Glutamatergic neuron (in vitro differentiated cells): ENCODE measurements around the gene CLEC4G. TPM values are rescaled to one million over a fixed set of nuclear protein-coding genes. Genes with fewer than 3 reads are reported as not detected.

Experiments
- DNase-seq: peaks from one replicate; pipeline ENCODE4 v3.0.0; 2022
- H3K27ac Mint-ChIP-seq: one replicate; pipeline ENCODE4 v1.8.0; 2020; ENCODE audit warnings: mild to moderate bottlenecking, mixed read lengths, inconsistent platforms; ENCODE audit not compliant: unreplicated experiment
- H3K27me3 Mint-ChIP-seq: one replicate; pipeline ENCODE4 v1.8.0; 2020; ENCODE audit warnings: mild to moderate bottlenecking, moderate library complexity, mixed read lengths, inconsistent platforms; ENCODE audit not compliant: unreplicated experiment
- H3K36me3 Mint-ChIP-seq: one replicate; pipeline ENCODE4 v1.8.0; 2020; ENCODE audit warnings: mild to moderate bottlenecking, mixed read lengths, inconsistent platforms; ENCODE audit not compliant: unreplicated experiment
- H3K4me1 Mint-ChIP-seq: one replicate; pipeline ENCODE4 v1.8.0; 2020; ENCODE audit warnings: mild to moderate bottlenecking, low read depth, mixed read lengths, inconsistent platforms; ENCODE audit not compliant: unreplicated experiment
- H3K4me3 Mint-ChIP-seq: one replicate; pipeline ENCODE4 v1.8.0; 2020; ENCODE audit warnings: mild to moderate bottlenecking, mixed read lengths, inconsistent platforms; ENCODE audit not compliant: unreplicated experiment
- H3K9me3 Mint-ChIP-seq: one replicate; pipeline ENCODE4 v1.8.0; 2020; ENCODE audit warnings: mild to moderate bottlenecking, moderate library complexity, mixed read lengths, inconsistent platforms; ENCODE audit not compliant: unreplicated experiment
- CTCF ChIP-seq: fragments of 200-600 bp; sonication (generic); IDR thresholded peaks from one replicate; pipeline ENCODE4 v1.5.0; 2021; ENCODE audit not compliant: partially characterized antibody, unreplicated experiment
- total RNA-seq: library from RNA; stranded (reverse); fragmentation: NEBNext Ultra II Directional; extraction: Animal tissue kit (Norgen Biotek cat#: 25700); gene quantifications from one replicate; pipeline ENCODE4 v1.2.1, GENCODE V29; 2021; ENCODE audit not compliant: unreplicated experiment

CLEC4G gene
- total RNA-seq, 1 donor from 2014 or later, result 14.8 TPM

DNA sequence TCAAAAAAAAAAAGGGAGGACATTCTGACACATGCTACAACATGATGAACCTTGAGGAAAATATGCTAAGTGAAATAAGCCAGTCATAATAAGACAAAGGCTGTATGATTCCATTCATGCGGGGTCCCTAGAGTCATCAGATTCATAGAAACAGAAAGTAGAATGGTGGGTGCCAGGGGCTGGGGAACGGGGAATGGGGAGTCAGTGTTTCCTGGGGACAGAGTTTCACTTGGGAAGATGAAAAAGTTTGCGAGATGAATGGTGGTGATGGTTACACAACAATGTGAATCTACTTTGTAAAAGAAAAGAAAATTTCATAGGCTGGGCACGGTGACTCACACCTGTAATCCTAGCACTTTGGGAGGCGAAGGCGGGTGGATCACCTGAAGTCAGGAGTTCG, 6.1 kb upstream of the CLEC4G start:
- no peak for DNase-seq
- no peak for TF ChIP-seq CTCF
- peaks cover 8% of the 10 kb centered on the region for H3K9me3 Mint-ChIP-seq
- no peak overlapping the region for H3K27ac Mint-ChIP-seq
- H3K36me3 Mint-ChIP-seq, result peaks cover 5% of the 10 kb centered on the region
- no peak overlapping the region for H3K4me3 Mint-ChIP-seq
- peaks cover 12% of the 10 kb centered on the region for H3K4me1 Mint-ChIP-seq
- H3K27me3 Mint-ChIP-seq, result peaks cover 2% of the 10 kb centered on the region

GRCh38 chr19:7737215-7737614, 5.3 kb upstream of the CLEC4G start:
- Mint-ChIP-seq H3K9me3 (peaks cover 5% of the 10 kb centered on the region), H3K27me3 (peaks cover 2% of the 10 kb centered on the region), H3K27ac (no peak overlapping the region), H3K36me3 (peaks cover 5% of the 10 kb centered on the region), H3K4me1 (peaks cover 5% of the 10 kb centered on the region), H3K4me3 (no peak overlapping the region)
- TF ChIP-seq CTCF, result no peak
- DNase-seq, result no peak

DNA sequence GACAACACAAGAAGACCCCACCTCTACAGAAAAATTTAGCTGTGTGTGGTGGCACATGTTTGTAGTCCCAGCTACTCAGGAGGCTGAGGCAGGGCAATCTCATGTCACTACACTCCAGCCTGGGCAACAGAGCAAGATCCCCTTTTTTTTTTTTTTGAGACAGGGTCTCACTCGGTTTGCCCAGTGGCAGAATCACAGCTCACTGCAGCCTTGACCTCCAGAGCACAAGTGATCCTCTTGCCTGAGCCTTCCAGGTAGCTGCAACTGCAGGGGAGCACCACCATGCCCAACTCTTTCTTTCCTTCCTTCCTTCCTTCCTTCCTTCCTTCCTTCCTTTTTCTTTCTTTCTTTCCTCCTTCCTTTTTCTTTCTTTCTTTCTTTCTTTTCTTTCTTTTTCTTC, 4.2 kb upstream of the CLEC4G start:
- no peak for TF ChIP-seq CTCF
- H3K9me3 Mint-ChIP-seq, result peaks cover 5% of the 10 kb centered on the region
- no peaks in the 10 kb centered on the region for H3K36me3 Mint-ChIP-seq
- H3K27me3 Mint-ChIP-seq, result peaks cover 5% of the 10 kb centered on the region
- no peak overlapping the region for H3K27ac Mint-ChIP-seq
- no peaks in the 10 kb centered on the region for H3K4me1 Mint-ChIP-seq
- DNase-seq, result no peak
- no peak overlapping the region for H3K4me3 Mint-ChIP-seq

DNA sequence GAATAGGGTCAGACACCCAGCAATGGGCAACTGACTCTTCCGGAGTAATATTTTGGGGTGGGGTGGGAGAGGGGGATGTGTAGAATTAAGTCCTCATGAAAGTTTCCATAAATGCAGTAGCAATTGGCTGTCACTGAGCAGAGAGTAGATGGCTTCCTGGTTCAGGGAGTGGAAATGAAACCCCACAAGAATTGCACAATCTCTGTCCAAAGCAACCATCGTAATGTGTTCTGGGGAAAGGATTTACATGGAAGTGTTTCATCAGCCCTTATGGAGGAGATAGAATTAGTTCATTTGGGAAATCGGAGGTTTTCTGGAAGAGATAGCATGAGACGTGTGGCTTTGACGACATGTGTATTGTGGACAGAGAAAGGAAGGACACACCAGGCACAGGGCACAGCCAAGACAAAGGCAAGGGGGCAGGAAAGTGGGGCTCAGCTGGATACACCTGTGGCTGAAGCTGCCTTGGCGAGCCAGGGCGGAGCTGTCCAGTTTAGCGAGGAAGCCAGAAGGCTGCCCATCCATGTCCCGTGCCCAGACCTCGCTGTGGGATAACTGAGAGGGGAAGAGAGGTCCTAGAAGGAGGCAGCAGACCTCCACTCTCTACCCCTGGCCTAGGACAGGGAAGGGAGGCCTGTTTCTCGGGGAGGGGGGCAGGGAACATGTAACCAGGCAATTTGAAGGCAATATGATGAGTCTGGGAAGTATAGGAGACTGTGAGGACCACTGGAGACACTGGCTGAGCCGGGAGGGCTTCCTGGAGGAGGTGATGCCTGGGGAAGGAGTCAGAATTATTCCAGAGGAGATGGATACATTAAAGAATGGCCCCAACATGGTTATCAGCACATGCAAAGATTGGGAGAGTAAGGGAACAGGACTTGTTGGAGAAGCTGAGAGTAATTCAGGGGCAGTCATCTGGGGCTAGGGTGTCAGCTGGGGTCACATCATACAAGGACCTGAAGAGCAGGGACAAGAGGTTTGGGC, 2.6 kb upstream of the CLEC4G start:
- Mint-ChIP-seq H3K27ac (no peak overlapping the region), H3K27me3 (peaks cover 5% of the 10 kb centered on the region), H3K9me3 (peaks cover 2% of the 10 kb centered on the region), H3K4me1 (no peaks in the 10 kb centered on the region), H3K36me3 (no peaks in the 10 kb centered on the region), H3K4me3 (no peak overlapping the region)
- no peak for TF ChIP-seq CTCF
- DNase-seq, result no peak

GRCh38 chr19:7733376-7733775, 1.5 kb upstream of the CLEC4G start:
- peaks cover 5% of the 10 kb centered on the region for H3K27me3 Mint-ChIP-seq
- H3K9me3 Mint-ChIP-seq, result peaks cover 2% of the 10 kb centered on the region
- TF ChIP-seq CTCF, result no peak
- no peak overlapping the region for H3K4me3 Mint-ChIP-seq
- peaks cover 7% of the 10 kb centered on the region for H3K4me1 Mint-ChIP-seq
- H3K27ac Mint-ChIP-seq, result no peak overlapping the region
- peaks cover 1% of the 10 kb centered on the region for H3K36me3 Mint-ChIP-seq
- DNase-seq, result no peak
